ENCODE results near the gene JADE2.

The JADE2 gene

DNA sequence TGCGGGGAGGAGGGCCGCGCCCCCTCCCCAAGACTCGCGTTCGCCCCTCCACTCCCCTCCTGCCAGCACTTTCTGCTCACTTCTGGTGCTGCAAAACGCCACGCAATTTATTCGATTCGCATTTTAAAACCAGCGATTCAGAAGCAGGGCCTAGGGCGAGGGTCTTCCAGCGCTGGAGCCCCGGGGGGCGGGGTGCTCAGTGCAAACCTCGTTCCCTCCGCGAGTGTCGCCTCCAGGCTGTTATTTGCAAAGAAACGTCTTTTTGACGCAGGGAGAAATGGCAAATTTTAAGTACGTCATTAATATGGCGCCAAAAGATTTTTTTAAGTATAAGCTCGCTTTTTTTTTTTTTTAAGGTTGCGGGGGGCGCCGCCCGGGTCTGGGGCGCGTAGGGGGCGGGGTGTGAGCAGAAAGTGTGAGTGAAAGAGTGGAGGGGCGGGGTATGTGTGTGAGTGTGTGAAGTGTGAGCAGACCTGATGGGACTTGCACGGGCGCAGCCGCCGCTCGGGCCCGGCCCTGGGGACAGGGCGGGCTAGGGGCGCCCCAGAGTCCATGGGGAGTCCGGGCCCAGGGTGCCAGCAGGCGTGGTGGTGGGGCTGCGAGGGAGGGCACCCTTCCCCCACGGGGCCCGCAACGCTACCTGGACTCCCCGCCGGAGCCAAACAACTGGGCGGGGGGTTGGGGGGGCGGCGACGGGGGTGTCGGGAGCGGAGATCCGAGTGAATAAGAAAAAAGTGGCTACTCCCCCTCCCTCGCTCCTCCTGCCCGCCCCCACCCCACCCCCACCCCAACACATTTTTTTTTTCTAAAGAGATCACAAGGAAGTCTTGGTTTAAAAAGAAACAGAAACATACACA, at the start of gene JADE2:
Gene JADE2 (plus strand): TSS at position 845 of the 857 bp plus-strand sequence. CDS start 10,188 bp downstream, outside the sequence.
- TF ChIP-seq, protein P1, sequence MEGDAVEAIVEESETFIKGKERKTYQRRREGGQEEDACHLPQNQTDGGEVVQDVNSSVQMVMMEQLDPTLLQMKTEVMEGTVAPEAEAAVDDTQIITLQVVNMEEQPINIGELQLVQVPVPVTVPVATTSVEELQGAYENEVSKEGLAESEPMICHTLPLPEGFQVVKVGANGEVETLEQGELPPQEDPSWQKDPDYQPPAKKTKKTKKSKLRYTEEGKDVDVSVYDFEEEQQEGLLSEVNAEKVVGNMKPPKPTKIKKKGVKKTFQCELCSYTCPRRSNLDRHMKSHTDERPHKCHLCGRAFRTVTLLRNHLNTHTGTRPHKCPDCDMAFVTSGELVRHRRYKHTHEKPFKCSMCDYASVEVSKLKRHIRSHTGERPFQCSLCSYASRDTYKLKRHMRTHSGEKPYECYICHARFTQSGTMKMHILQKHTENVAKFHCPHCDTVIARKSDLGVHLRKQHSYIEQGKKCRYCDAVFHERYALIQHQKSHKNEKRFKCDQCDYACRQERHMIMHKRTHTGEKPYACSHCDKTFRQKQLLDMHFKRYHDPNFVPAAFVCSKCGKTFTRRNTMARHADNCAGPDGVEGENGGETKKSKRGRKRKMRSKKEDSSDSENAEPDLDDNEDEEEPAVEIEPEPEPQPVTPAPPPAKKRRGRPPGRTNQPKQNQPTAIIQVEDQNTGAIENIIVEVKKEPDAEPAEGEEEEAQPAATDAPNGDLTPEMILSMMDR (conservative IDR thresholded peaks at IDR 0.05; ENCODE audit: low read length): no peak; the same call in 1 of the 2 replicates
- peak within 1 kb of the TSS; percentile 87 for H3K4me3 ChIP-seq (ENCODE audit: low read length)
- DNase-seq (ENCODE audit: low read depth): peak; percentile 63

GRCh38 chr5:134477462-134478245, 47.8 kb upstream of the JADE2 start:
- DNase-seq (ENCODE audit: low read depth): peak; percentile 9
- H3K4me3 ChIP-seq (ENCODE audit: low read length): no peak overlapping the region
- TF ChIP-seq, protein P1 (conservative IDR thresholded peaks at IDR 0.05; ENCODE audit: low read length): no peak

- no peak for DNase-seq (ENCODE audit: low read depth)
- TF ChIP-seq, protein P1 (conservative IDR thresholded peaks at IDR 0.05; ENCODE audit: low read length): no peak
- H3K4me3 ChIP-seq (ENCODE audit: low read length): no peak overlapping the region
Measured at GRCh38 chr5:134479839-134480238, 45.6 kb upstream of the JADE2 start.

DNA sequence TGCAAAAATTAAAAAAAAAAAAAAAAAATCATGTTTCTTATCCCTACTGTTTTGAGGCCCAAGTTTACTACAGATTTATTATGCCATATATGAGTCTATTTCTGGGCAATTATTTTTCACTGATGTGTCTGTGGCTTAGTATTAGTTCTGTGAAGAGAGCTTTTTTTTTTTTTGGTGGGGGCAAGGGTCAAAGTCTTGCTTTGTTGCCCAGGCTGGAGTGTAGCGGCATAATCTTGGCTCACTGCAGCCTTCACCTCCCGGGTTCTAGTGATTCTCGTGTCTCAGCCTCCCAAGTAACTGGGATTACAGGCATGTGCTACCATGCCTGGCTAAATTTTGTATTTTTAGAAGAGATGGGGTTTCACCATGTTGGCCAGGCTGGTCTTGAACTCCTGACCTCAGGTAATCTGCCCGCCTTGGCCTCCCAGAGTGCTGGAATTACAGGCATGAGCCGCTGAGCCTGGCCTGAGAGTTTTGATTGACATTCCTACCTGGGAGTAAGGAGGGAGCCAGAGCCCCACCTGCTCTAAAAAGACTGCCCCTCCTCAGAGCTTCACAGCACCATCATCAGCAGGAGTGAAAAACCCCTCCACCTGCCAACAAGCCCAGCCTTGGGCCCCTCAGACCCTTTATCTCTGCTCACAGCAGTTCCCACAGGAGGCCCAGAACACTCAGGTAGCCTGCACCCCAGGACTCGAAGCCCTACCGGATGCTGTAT, 36.1 kb upstream of the JADE2 start:
- no peak for DNase-seq (ENCODE audit: low read depth)
- H3K4me3 ChIP-seq (ENCODE audit: low read length): no peak overlapping the region
- TF ChIP-seq, protein P1 (conservative IDR thresholded peaks at IDR 0.05; ENCODE audit: low read length): no peak

GRCh38 chr5:134490255-134490924, 35.1 kb upstream of the JADE2 start:
- TF ChIP-seq, protein P1 (conservative IDR thresholded peaks at IDR 0.05; ENCODE audit: low read length): no peak
- DNase-seq (ENCODE audit: low read depth): no peak
- H3K4me3 ChIP-seq (ENCODE audit: low read length): no peak overlapping the region

GRCh38 chr5:134490925-134491271, 34.6 kb upstream of the JADE2 start:
- no peak for DNase-seq (ENCODE audit: low read depth)
- no peak overlapping the region for H3K4me3 ChIP-seq (ENCODE audit: low read length)
- TF ChIP-seq, protein P1 (conservative IDR thresholded peaks at IDR 0.05; ENCODE audit: low read length): no peak

Data from AG10803 (cell line).